HepG2 (cell line): ENCODE measurements around the gene FMNL2.

ENCODE experiments used
- EZH2 ChIP-seq: conservative IDR thresholded peaks from 2 replicates; pipeline ENCODE4 v1.6.1; 2012; ENCODE audit warnings: mild to moderate bottlenecking, low read depth, low read length, moderate library complexity
- MLX ChIP-seq: IDR thresholded peaks from 2 replicates; pipeline ENCODE4 v1.6.1; 2016
- NBN ChIP-seq: fragments of 450-650 bp; conservative IDR thresholded peaks from 2 replicates; pipeline ENCODE4 v1.6.1; 2017
- TCF7L2 ChIP-seq: IDR thresholded peaks from 2 replicates; pipeline ENCODE4 v1.6.1; 2011; ENCODE audit warnings: mild to moderate bottlenecking, low read depth, low read length, moderate library complexity
- THAP8 ChIP-seq: sonication (generic); formaldehyde crosslinking; IDR thresholded peaks from 2 replicates; pipeline ENCODE4 v1.5.1; 2020; ENCODE audit warnings: missing genetic modification reagents, mild to moderate bottlenecking, borderline replicate concordance
- ZNF18 ChIP-seq: sonication (generic); formaldehyde crosslinking; IDR thresholded peaks from 2 replicates; pipeline ENCODE4 v1.8.0; 2022; ENCODE audit warnings: mild to moderate bottlenecking, missing genetic modification reagents; ENCODE audit not compliant: insufficient replicate concordance

GRCh38 chr2:152450176-152450575 is 115.2 kb downstream of the FMNL2 start:
- TF ChIP-seq TCF7L2 (no peak), EZH2 (no peak), THAP8 (no peak), MLX (CRISPR knock-in tag) (no peak), ZNF18 (CRISPR knock-in tag) (no peak), NBN (no peak)
